ENCODE results near the gene SLMAP.

DNA sequence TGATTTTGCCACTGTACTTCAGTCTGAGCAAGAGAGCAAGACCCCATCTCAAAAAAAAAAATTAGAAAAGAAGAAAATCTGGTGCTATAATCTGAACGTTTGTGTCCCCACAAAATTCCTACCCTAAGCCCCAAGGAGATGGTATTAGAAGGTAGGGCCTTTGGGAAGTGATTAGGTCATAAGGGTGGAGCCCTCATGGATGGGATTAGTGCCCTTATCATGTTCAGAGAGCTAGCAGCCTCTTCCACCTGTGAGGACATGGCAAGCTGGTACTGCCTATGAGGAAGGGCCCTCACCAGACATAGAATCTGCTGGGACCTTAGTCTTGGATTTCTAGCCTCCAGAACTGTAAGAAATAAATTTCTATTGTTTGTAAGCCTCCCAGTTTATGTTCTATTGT, 201.7 kb downstream of the SLMAP start:
- TF ChIP-seq RCOR1 (IDR thresholded peaks at IDR 0.05; ENCODE audit: insufficient replicate concordance, low read length) (no peak), POLR2A (IDR thresholded peaks at IDR 0.05; ENCODE audit: low read depth, low read length) (no peak), CEBPB (IDR thresholded peaks at IDR 0.05; ENCODE audit: low read depth, low read length) (no peak), RAD21 (IDR thresholded peaks at IDR 0.05; ENCODE audit: low read length) (no peak), RFX5 (IDR thresholded peaks at IDR 0.05; ENCODE audit: low read depth, low read length) (no peak), NFE2L2 (IDR thresholded peaks at IDR 0.05; ENCODE audit: low read depth, low read length) (no peak), MAFK (IDR thresholded peaks at IDR 0.05; ENCODE audit: low read depth, low read length) (no peak), FOS (IDR thresholded peaks at IDR 0.05; ENCODE audit: low read depth, low read length) (no peak), BHLHE40 (IDR thresholded peaks at IDR 0.05; ENCODE audit: low read depth, low read length) (no peak), CHD1 (IDR thresholded peaks at IDR 0.05; ENCODE audit: low read depth, low read length) (no peak), MXI1 (IDR thresholded peaks at IDR 0.05; ENCODE audit: borderline replicate concordance, low read depth, low read length) (no peak)
- TF ChIP-seq, protein P1, sequence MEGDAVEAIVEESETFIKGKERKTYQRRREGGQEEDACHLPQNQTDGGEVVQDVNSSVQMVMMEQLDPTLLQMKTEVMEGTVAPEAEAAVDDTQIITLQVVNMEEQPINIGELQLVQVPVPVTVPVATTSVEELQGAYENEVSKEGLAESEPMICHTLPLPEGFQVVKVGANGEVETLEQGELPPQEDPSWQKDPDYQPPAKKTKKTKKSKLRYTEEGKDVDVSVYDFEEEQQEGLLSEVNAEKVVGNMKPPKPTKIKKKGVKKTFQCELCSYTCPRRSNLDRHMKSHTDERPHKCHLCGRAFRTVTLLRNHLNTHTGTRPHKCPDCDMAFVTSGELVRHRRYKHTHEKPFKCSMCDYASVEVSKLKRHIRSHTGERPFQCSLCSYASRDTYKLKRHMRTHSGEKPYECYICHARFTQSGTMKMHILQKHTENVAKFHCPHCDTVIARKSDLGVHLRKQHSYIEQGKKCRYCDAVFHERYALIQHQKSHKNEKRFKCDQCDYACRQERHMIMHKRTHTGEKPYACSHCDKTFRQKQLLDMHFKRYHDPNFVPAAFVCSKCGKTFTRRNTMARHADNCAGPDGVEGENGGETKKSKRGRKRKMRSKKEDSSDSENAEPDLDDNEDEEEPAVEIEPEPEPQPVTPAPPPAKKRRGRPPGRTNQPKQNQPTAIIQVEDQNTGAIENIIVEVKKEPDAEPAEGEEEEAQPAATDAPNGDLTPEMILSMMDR (conservative IDR thresholded peaks at IDR 0.05; ENCODE audit: low read depth, low read length), result no peak
- TF ChIP-seq, protein P2, sequence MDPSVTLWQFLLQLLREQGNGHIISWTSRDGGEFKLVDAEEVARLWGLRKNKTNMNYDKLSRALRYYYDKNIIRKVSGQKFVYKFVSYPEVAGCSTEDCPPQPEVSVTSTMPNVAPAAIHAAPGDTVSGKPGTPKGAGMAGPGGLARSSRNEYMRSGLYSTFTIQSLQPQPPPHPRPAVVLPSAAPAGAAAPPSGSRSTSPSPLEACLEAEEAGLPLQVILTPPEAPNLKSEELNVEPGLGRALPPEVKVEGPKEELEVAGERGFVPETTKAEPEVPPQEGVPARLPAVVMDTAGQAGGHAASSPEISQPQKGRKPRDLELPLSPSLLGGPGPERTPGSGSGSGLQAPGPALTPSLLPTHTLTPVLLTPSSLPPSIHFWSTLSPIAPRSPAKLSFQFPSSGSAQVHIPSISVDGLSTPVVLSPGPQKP (IDR thresholded peaks at IDR 0.05; ENCODE audit: borderline replicate concordance, low read depth, low read length), result no peak
